ENCODE data around the gene IQUB.

Gene IQUB

DNA sequence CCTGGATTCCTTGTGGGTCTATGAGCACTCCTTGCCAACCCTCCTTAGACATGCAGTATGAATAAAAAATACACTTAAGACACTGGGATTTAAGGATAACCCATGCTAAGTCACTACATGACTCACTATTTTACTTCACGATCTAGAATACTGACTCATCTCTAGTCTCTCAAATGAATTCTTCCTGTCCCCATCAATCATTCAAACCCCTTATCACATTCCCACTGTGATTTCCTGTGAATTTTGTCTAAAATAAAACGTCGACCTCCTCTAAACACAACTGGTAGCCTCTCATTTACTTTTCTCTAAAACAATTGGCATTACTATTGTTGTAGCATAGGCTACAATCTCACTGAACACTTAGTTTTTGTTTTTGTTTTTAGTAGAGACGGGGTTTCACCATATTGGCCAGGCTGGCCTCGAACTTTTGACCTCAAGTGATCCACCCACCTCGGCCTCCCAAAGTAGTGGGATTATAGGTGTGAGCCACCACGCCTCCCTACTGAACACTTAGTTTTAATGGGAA, 3.9 kb upstream of the IQUB start (continued):
- TF ChIP-seq ZNF248 (tag by site-specific recombination; IDR thresholded peaks at IDR 0.05) (no peak), GFI1B (tag by site-specific recombination; IDR thresholded peaks at IDR 0.05) (no peak), ZNF624 (tag by site-specific recombination; IDR thresholded peaks at IDR 0.05) (no peak), ZNF768 (tag by site-specific recombination; IDR thresholded peaks at IDR 0.05) (no peak), ZNF24 (tag by site-specific recombination; IDR thresholded peaks at IDR 0.05) (no peak), ZNF280D (tag by site-specific recombination; IDR thresholded peaks at IDR 0.05) (no peak), ZNF133 (tag by site-specific recombination; IDR thresholded peaks at IDR 0.05) (no peak), ZNF10 (tag by site-specific recombination; IDR thresholded peaks at IDR 0.05) (no peak), ZNF394 (tag by site-specific recombination; IDR thresholded peaks at IDR 0.05; ENCODE audit: borderline replicate concordance) (no peak), ZNF560 (tag by site-specific recombination; IDR thresholded peaks at IDR 0.05; ENCODE audit: borderline replicate concordance) (no peak), ZNF433 (tag by site-specific recombination; IDR thresholded peaks at IDR 0.05; ENCODE audit: low read depth) (no peak), ZBTB21 (tag by site-specific recombination; IDR thresholded peaks at IDR 0.05) (no peak), GLI4 (tag by site-specific recombination; IDR thresholded peaks at IDR 0.05) (no peak), ZSCAN16 (tag by site-specific recombination; IDR thresholded peaks at IDR 0.05) (no peak), ZNF785 (tag by site-specific recombination; IDR thresholded peaks at IDR 0.05) (no peak), ZNF19 (tag by site-specific recombination; IDR thresholded peaks at IDR 0.05; ENCODE audit: low read depth) (no peak), ZNF112 (tag by site-specific recombination; IDR thresholded peaks at IDR 0.05) (no peak), TSHZ1 (tag by site-specific recombination; IDR thresholded peaks at IDR 0.05; ENCODE audit: borderline replicate concordance) (0 out of 2 replicates have a peak, but pooled peaks have one; percentile 27), KLF1 (tag by site-specific recombination; IDR thresholded peaks at IDR 0.05) (no peak), ZXDB (tag by site-specific recombination; IDR thresholded peaks at IDR 0.05) (no peak), ZNF404 (tag by site-specific recombination; IDR thresholded peaks at IDR 0.05) (no peak), ZNF621 (tag by site-specific recombination; IDR thresholded peaks at IDR 0.05) (no peak), ZBTB1 (tag by site-specific recombination; IDR thresholded peaks at IDR 0.05) (no peak), ZNF561 (tag by site-specific recombination; IDR thresholded peaks at IDR 0.05; ENCODE audit: borderline replicate concordance) (no peak), ZNF76 (tag by site-specific recombination; IDR thresholded peaks at IDR 0.05; ENCODE audit: borderline replicate concordance, low read depth) (no peak), ZNF585B (tag by site-specific recombination; IDR thresholded peaks at IDR 0.05) (no peak), GLI2 (tag by site-specific recombination; IDR thresholded peaks at IDR 0.05; ENCODE audit: borderline replicate concordance, low read depth) (no peak), ZNF677 (tag by site-specific recombination; IDR thresholded peaks at IDR 0.05) (no peak), ZBTB48 (tag by site-specific recombination; IDR thresholded peaks at IDR 0.05) (no peak), ZNF792 (tag by site-specific recombination; IDR thresholded peaks at IDR 0.05) (no peak)
- TF ChIP-seq, protein P1, sequence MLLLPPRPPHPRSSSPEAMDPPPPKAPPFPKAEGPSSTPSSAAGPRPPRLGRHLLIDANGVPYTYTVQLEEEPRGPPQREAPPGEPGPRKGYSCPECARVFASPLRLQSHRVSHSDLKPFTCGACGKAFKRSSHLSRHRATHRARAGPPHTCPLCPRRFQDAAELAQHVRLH (tag by site-specific recombination; IDR thresholded peaks at IDR 0.05), result no peak
- TF ChIP-seq, protein P2, sequence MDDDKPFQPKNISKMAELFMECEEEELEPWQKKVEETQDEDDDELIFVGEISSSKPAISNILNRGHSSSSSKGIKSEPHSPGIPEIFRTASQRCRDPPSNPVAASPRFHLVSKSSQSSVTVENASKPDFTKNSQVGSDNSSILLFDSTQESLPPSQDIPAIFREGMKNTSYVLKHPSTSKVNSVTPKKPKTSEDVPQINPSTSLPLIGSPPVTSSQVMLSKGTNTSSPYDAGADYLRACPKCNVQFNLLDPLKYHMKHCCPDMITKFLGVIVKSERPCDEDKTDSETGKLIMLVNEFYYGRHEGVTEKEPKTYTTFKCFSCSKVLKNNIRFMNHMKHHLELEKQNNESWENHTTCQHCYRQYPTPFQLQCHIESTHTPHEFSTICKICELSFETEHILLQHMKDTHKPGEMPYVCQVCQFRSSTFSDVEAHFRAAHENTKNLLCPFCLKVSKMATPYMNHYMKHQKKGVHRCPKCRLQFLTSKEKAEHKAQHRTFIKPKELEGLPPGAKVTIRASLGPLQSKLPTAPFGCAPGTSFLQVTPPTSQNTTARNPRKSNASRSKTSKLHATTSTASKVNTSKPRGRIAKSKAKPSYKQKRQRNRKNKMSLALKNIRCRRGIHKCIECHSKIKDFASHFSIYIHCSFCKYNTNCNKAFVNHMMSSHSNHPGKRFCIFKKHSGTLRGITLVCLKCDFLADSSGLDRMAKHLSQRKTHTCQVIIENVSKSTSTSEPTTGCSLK (tag by site-specific recombination; IDR thresholded peaks at IDR 0.05), result no peak

All from HEK293 (cell line).